Fibroblast of skin of back (primary cell): ENCODE results near the gene ANGPTL5. TPM values are rescaled to one million over a fixed set of nuclear protein-coding genes. Genes with fewer than 3 reads are reported as not detected.
"Not testable (repeated sequence)": the region's sequence is repeated elsewhere in the genome, so short reads cannot be mapped to it uniquely, and the experiment has no call there.

ENCODE experiments used
- DNase-seq: peaks from one replicate; pipeline ENCODE4 v3.0.0-alpha.2; 2013
- polyA plus RNA-seq, 2 experiments: library from polyadenylated mRNA; unstranded; fragments of 120-200 nt; gene quantifications; one replicate each; pipeline ENCODE4 v1.2.1, GENCODE V29; 2013; ENCODE audit not compliant: insufficient read length in 2 of 2

Gene ANGPTL5
- polyA plus RNA-seq (2013, experiment 1 of 2; ENCODE audit: insufficient read length) = not detected
- not detected for polyA plus RNA-seq (2013, experiment 2 of 2; ENCODE audit: insufficient read length)

DNA sequence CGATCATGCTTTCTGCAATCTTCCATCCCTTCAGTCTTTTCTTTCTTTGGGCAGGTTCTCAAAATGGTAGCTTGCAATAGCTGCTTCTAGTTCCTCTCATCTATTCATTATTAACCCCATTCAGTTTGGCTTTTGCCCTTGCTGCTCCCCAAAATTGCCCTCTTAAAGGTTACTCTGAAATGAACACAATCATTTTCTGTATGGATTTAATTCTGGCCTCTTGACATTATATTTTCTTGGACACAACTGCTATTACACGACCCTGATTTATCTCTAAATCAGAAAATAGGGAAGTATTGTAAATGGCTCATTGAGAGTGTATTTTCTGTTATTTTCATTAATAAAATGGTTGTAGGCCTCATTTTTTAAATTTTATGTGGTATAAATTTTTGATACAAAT is at the start of gene ANGPTL5:
Gene ANGPTL5, minus strand, starts transcription at position 101 of the 400 bp plus-strand sequence. CDS start 8,613 bp downstream, outside the sequence.
- DNase-seq = no peak

DNA sequence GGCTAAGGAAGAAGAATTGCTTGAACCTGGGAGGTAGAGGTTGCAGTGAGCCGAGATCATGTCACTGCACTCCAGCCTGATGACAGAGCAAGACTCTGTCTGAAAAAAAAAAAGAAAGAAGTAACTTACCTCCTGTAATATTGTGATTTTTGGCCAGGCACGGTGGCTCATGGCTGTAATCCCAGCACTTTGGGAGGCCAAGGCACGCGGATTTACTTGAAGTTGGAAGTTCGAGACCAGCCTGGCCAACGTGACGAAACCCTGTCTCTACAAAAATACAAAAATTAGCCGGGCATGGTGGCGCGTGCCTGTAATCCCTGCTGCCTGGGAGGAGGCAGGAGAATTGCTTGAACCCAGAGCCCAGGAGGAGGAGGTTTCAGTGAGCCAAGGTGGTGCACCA is 47.9 kb upstream of the ANGPTL5 start:
- DNase-seq = not testable (repeated sequence)

DNA sequence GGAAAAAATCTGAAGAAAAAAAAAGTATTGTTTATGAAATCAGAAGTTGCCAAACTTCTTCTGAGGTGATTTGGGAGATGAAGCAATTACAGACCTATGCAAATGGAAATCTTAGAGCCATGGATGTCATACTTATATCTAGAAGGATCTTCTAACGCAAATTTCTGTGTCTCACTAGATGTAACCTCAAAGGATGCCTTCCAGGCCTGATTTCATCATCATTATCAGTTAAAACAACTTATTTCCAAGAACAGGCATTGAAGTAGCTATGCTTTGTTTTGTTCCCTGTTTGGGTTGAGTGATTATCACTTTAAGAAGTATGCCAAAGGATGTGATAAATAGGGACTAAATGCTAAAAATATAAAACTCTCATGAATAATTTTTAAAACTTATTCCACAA is 43.9 kb upstream of the ANGPTL5 start:
- DNase-seq = no peak

DNA sequence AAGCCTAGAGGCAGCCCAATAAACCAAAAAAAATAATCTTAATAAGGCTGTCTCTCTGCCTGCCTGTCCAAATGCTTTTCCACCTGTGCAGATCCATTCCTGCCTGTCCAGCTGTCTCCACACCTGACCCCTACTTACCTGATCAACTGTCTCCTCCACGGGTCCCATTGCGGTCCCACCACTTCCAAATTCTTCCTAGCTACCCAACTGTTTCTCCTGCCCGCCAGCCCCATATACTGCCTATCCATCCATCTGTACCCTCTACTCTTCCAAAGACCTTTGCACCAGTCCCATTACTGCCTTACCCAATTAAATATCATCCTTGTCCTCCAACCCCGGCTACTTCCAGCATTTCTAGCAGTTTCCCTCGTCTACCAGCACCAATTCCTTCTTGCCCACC is 39.4 kb upstream of the ANGPTL5 start:
- DNase-seq = no peak

DNA sequence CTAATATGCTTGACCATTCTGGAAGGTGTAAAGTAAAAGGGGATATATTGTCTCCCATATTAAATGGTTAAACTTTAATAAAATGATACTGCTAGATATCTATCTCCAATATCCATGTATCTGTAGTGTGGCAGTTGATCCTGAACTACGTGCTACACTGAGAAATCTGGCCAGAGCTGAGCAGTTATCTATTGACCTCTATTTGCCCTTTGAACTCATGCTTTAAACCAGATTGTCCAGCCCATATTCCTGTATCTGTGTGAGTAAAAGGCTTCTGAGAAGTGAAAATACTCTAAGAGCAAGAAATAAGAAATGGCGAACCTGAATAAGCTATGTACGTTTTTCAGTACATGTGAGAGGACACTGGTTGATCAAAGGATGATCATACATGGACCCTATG is 39.0 kb upstream of the ANGPTL5 start:
- DNase-seq = no peak

DNA sequence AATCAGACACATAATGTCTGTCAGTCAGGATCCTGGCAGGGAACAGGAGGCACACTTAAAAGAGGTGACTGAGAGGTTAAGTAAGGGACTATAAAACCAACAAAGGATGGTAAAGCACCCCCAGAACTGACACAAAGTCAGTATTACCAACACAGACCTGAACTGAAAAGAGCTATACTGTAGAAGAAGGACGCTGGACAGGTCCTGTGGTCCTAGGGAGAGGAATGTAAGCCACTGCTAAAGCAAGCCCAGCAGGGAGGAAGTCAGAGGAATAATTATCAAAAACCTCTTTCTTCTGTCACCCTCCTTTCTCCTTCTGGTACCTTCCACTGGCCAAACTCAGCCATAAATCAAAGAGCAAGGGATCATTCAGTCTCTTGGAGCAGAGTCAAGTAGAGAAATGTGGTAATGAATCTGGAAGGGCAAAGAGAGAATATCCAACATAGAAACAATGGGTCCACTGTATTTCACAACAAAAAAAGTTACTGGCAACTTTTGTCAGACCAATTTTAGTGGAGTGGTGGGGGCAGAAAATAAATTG is 33.4 kb upstream of the ANGPTL5 start:
- DNase-seq = no peak

DNA sequence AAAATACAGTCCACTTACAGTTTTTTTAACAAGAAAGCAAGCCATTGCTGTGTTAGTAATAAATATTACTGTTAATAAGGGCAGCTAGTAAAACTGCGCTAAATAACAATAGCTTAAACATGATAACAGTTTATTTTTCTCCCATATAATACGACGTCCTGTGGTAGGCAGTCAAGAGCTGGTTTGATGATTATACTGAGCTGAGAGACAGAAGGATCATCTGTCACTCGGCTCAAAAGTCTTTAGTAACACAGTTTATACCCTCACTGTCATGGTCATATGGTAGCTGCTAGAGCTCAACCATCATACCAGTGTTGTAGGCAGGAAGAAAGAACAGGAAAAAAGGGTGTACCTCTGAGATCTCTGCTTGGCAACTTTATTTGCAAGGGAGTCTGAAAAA is 29.1 kb upstream of the ANGPTL5 start:
- DNase-seq = no peak

DNA sequence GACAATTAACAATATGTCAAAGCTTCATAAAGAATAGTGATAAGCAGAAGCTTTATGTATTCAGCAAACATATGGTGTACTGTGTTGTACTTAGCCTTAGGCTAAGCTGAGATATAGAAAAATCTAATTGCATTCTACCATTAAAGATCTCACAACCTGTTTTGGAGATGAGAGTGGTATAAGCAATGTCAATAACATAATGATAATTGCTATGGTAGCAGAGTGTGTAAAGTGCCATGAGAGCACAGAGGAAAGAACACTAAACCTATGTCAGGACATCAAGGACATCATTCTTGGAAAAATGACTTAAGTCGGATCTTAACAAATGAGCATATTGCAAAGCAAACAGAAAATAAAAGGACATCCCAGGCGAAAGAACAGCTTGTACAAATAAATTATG is 28.6 kb upstream of the ANGPTL5 start:
- no peak for DNase-seq

DNA sequence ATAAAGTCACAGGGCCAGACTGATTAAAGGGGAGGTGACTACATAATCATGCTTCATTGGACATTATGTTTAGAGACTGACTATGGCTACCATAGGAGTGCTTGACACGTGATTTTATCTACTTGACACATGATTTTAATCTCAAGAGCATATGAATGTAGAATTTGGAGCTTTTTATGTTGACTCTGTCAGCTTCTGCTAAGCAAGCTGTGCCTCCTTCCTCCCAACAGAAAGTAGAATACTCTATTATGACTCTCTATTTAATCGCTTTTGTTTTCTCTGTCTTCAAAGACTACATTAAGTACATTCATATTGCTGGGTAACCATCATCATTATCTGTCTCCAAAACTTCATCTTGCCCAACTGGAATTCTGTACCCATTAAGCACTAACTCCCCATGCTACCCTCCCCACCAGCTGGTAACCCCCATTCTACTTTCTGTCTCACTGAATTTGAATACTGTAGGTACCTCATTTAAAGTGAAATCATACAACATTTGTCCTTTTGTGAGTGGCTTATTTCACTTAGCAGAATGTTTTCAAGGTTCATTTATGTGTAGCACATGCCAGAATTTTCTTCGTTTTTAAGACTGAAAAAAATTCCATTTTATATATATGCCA is 24.7 kb upstream of the ANGPTL5 start:
- no peak for DNase-seq

DNA sequence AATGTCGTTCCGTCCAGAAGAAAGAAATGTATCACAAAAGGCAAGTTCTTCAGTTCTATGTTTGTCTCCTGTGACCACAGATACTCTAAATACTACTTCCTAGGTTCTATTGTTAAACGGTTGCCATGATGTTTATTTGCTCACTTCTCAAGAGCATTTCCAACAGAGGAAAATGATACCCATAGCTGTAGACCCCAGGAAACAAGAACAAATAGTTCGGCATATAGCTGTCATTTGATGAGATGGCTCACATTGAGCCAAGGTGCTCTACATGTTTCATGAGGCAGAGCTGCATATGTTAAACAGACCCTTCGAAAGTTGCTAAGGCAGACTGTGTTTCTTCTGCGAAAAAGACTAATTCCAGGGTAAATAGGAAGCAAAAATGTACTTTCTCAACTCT is 15.4 kb upstream of the ANGPTL5 start:
- no peak for DNase-seq

DNA sequence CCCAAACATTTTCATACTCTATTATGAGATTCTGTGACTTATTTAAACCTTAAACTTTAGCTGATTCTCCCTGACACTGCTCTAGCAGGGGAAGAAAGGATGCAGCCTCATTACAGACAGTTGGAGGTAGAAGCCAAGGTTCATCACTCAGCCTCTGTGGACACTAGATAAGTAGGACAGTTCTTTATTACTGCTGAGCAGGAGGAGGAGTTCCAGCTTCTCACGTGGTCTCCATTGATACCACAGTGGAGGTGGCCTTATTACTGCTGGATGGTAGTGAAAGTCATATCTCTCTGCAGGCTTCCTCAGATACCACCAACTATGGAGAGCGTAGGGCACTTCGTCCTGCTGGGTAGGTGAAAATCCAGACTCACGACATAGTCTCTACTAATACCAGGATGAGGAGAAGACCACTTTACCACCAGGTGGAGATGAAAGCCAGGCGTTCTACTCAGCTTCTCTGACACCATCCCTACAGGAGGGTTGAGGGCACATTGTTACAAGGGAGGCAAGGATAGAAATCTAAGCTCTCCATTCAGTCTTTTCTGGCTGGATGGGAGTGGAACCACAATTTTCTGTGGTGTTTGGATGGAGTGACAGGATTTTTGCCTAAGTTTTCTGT is 13.1 kb upstream of the ANGPTL5 start:
- no peak for DNase-seq

DNA sequence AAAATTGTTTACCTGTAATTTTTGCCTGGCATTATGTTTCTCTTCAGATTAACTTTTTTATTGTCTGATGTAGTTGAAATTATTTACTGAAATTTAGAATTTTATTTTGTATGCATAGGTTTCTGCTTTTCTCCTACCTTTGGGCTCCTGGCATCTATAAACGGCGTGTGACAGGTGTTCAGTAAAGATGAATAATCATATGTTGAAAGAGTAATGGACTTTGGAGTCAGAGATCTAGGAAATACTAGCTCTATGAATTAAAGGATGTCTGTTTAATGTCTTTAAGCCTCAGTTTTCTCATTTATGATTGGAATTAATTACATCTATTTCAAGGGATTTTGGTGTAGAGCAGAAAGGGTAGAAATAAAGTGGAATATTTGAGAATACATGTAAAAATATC is 7.2 kb upstream of the ANGPTL5 start:
- DNase-seq = no peak

DNA sequence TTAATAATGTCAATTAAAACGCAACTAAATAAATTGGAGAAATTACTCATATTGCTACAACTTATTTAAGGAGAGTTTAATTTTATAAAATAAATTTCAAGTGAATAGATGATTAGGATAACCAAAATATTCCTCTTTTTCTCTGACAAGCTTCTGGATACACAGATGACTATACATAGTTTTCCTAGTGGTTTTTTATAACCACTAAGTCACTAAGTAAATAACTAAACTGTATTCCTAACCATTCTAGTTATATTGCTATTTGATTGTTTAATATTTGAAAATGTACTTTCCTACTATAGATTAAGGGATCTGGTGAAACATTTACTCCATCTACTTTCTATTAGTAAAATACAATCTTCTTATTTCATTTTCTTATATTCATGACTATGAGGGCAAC is 4.7 kb upstream of the ANGPTL5 start:
- DNase-seq = no peak

DNA sequence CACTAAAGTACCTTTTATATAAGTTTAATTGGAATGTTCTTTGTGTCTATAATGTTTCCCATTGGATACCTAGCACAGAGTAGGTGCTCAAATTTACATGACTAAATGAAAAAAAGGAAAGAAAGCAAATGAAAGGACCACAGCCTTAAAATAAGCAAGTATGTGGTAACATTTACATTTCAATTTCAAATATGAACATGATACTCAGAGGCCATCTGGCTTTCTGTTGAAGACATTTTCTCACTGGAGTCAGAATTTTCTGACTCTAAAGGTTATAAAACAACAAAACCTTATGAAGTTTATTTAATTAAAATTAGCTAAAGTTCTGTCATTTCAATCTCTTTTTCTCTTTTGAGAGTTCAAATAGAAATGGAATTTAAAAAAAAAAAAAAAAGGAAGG is 904 bp upstream of the ANGPTL5 start:
- no peak for DNase-seq

DNA sequence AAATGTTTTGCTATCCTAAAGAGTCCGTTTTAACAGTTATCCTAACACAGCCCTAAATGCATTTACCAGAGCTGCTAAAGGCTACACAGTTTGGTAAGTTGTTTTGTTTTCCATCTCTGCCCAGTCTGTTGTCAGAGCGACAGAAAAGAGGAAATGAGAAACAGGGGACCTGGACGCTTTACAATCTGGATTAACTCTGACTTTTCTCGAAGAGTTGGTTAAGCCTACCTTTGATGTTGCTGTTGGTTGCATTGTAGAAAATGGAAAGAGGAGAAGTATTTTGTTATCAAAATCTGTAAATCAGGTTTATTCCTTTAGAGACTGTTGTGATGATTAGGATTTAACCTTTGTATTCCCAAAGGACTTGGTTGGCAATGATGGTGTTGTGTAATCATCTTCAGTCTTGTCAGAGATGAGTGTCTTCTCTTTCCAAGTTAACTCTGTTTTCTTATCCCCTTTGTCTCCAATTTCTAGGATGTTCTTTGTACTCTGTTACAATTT is 481 bp downstream of the ANGPTL5 start:
- DNase-seq = peak; percentile 51

DNA sequence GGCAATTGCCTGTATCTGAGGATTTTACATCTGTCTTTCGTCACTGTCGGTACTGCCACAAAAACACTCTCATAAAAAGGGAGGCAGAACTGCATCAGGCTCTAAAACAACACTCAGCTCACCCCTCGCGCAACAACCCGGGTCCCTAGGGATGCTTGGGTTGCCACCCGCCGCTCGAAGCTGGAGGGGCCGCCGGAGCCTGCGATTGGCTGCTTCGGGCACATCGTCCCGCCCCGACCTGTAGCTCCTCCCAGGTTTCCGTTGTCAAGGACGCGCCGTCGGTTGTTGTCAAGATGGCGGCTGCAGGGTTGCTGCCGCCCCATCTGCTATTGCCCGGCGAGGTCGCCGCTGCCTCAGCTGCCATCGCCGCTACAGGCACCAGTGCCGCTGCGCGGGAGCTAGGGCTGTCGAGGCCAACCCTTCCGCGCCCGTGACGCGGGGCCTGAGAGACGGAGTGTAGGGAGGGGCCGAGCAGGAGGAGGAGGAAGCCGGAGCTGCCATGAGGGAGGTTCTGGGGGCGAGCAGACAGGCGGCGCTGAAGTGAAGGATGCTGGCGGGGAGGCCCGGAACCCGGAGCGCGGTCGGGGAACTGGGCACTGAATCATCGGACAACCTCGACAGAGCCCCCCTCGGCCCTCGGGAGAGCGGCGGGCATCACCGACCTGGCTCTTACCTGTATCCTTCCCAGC is 1.4 kb downstream of the ANGPTL5 start, which contains the start of gene CEP126:
Gene CEP126, plus strand, starts transcription at position 273 of the 689 bp plus-strand sequence. Its CDS starts 275 bp downstream, at position 548.
- DNase-seq = peak; percentile 95

DNA sequence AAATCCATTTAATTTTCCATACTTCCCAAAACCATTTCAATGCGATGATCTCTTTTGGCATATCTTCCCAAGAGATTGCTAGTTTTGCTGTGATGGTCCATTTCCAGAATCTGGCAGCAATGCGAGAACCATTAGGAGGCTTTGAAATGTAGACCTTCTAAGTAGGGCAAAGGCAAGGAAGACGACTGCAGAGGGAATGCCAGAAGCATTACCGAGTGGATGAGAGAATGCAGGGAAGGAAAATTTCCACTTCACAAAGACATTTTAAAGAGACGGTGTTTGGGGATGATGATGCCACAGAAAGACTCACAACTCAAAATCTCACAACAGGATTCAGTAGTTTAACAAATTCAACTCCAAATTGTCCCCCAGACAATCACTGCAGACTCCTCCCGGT is 2.0 kb downstream of the ANGPTL5 start:
- DNase-seq = peak; percentile 70

DNA sequence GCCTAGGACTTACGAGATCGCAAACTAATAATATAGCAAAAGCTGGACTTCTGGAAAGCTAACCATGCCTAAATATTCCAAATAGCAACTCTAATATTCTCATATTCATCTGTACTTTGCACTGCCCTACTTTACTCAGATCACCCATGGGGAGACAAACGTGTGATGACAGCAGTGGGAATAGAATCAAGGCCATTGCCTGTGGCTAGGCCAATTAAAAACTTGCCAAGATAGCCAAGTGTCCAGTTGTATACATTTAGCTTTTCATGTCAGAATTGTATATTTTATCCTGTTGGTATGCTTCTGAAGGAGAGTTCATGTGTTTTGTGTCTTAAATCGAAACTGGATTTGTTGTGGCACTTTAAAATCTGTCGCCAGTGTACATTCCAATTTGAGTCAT is 2.7 kb downstream of the ANGPTL5 start:
- DNase-seq = no peak

DNA sequence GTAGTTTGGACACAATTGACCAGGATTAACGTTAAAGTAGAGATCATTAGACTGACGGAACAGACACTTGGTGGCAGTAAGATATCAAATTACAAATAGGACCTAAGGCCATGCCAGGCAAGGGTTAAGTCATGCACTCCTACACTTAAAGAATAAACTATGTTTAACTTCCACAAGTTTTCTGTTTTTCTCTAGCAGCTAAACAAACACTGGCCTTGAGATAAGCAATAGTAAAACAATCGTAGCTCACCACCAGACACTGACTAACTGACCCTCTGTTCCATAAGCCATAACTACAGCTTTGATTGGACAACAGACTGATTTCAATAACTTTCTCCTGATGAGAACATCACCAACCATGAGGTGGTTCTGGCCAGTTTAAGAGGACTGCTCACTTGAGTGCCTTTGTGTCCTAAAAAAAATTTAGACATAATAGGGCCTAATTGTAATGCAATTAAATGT is 3.5 kb downstream of the ANGPTL5 start:
- peak; percentile 60 for DNase-seq

DNA sequence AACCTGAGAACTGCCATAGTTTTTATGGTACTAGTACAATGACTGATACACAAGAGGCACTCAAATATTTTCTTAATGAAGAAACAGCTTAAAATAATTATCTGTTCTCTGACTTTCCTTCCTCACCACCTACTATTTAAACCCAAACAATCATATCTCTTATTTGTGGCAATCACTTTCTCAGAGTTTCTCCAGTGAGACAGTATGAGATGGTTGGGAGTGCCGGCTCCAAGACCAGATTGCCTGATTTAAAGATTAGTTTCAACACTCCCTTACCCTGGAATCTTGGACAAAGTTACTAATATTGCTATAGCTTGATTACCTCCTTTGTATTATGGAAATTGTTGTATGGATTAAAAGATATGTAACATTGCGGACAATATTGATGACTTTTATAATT is 7.2 kb downstream of the ANGPTL5 start:
- DNase-seq = no peak

DNA sequence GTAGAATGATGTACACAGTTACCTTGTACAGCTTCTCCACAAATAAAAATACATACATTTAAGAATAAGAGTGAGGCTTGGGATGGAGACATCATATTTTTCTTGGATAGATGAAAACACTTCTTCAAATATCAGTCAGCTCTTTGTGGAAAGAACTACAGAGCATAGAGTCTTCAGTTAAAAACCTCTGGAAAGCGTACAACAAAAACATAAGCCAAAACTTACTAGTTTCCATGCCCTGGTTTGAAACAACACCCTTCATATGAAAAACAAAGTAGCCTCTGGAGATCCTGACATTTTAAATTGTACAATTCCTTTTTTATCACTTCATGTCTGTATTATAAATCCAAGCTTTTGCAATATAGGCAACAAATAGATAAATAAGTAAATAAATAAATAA is 8.5 kb downstream of the ANGPTL5 start:
- DNase-seq = peak; percentile 11

DNA sequence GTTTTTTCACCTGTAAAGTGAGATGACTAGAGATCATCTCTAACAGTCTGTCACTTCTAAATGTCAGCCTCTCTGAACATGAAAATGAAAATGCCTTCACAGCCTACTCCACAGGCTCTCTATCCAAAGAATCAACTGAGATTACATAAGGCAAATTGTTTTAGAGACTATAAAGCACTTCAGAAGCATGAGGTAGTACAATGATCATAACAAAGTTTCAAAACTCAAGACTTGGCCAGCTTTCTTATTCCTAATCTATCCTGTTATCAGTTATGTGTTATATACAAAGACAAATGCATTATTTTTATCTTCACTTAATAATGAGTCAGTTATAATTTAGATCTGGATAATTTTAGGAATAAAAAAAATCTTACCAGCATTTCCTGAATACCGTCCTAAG is 21.8 kb downstream of the ANGPTL5 start:
- no peak for DNase-seq

DNA sequence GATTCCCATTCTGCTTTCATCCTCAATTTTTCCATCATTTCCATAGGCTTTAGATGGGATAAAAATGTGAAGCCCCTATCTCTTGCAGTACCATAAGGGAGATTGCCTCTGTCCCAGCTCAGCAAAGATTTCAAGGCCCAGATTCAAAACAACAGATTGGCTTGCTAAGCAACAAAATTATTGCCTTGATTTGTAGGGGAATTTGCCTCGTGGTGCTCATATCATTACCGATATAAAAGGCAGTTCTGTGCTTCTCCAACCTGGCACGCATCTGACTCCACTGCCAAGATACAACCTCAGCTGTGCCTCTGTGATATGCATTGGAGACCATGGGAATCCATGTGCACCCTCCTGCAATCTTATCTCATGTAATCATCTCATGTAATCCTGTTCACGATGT is 26.6 kb downstream of the ANGPTL5 start:
- DNase-seq = no peak
